Gastrocnemius medialis (tissue), 4 donors: ENCODE results near the gene PRPH2.

ENCODE experiments used
- CTCF ChIP-seq, 5 experiments: fragments of 450-650 bp in 3 of 5; fragments of 200-600 bp in 2 of 5; sonication (generic) in 2 of 5; IDR thresholded peaks in 4 of 5; conservative IDR thresholded peaks in 1 of 5; 1 replicate in 4 of 5; 2 replicates in 1 of 5; pipeline ENCODE4 v1.5.1; 2016 to 2019; ENCODE audit warnings: antibody characterized with exemption in 5 of 5, mild to moderate bottlenecking in 3 of 5, moderate library complexity in 3 of 5
- POLR2A ChIP-seq, 2 donors: fragments of 450-650 bp; IDR thresholded peaks; one replicate each; pipeline ENCODE4 v1.6.1; 2017; ENCODE audit warnings: antibody characterized with exemption in 2 of 2, mild to moderate bottlenecking in 2 of 2, moderate library complexity in 2 of 2

GRCh38 chr6:42771741-42772100, 49.3 kb upstream of the PRPH2 start:
- TF ChIP-seq CTCF (IDR thresholded peaks at IDR 0.05 in 4 of 5, conservative IDR thresholded peaks at IDR 0.05 in 1 of 5) (no peak), POLR2A (IDR thresholded peaks at IDR 0.05) (no peak)
